Measurements from ENCODE around the gene FST. TPM values are rescaled to one million over a fixed set of nuclear protein-coding genes. Genes with fewer than 3 reads are reported as not detected.

The FST gene
- total RNA-seq, 6 donors from 2014 or later: 1.7 to 9.4 (median 3.8) TPM

DNA sequence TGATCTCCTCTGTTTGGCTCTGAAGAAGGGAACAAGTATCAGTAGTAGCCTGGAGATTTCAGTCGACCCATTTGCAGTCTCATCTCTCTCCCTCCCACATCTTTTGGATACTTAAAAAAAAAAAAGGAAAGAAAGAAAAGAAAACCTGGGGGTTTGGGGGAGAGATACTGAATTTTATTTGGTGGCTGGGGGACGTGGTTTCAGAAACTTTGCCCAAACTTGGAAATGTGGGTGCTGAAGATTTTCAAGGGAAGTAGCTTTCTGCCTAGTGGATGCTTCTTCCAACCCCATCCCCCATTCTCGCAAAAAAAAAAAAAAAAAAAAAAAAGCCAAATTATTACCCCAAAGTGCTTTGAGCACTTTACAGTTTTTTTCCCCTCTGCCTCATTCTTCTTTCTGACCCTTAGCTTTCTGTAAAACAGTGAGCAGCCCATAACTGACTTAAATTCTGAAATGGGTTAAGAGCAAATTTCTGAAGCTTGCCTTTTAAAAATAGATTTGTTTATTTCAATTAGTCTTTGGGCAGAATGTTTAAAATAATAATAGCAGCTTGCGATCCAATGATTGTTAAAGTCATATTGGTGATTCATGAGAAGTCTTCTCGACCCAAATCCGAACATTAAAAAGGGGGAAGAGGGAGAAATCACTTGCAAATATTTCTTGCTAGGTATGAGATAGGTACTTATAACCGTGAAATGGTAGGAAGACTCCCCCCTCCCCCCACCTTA is 894 bp downstream of the FST start:
- no peak for TF ChIP-seq POLR2AphosphoS5 (IDR thresholded peaks at IDR 0.05)
- TF ChIP-seq CTCF (IDR thresholded peaks at IDR 0.05): no peak
- no peak for TF ChIP-seq POLR2A (IDR thresholded peaks at IDR 0.05)
- TF ChIP-seq EP300 (IDR thresholded peaks at IDR 0.05): no peak
- WGBS, 2 donors: 4 to 5% methylated on average over 7 of the region's 7 CpGs
- DNase-seq (no peak), ATAC-seq (ENCODE audit: low FRiP score in 2 of 2) (no peak)
- Histone ChIP-seq H3K4me1 (peaks cover 17 to 51% (median 27%) of the 10 kb centered on the region in 4 donors), H3K36me3 (no peaks in the 10 kb centered on the region), H3K9me3 (no peaks in the 10 kb centered on the region), H3K27ac (peak overlapping the region in 3 of 4 donors; percentile 10 to 82 (median 64)), H3K27me3 (no peaks in the 10 kb centered on the region), H3K4me3 (peak overlapping the region; percentile 14 to 74 (median 67))

- DNase-seq (peak; percentile 75 to 95), ATAC-seq (ENCODE audit: low FRiP score in 2 of 2) (peak; percentile 86 to 89)
- H3K36me3 ChIP-seq: no peaks in the 10 kb centered on the region
- no peaks in the 10 kb centered on the region for H3K27me3 ChIP-seq
- H3K27ac ChIP-seq: peak overlapping the region in 2 of 4 donors; percentile 48 to 67
- H3K4me1 ChIP-seq: peaks cover 17 to 51% (median 27%) of the 10 kb centered on the region in 4 donors
- TF ChIP-seq CTCF (IDR thresholded peaks at IDR 0.05) (peak; percentile 16 to 70 (median 56)), POLR2A (IDR thresholded peaks at IDR 0.05) (no peak), EP300 (IDR thresholded peaks at IDR 0.05) (no peak), POLR2AphosphoS5 (IDR thresholded peaks at IDR 0.05) (peak in 1 of 2 donors; percentile 19)
- WGBS, 2 donors: 0 to 1% methylated on average over 20 to 36 of the region's 36 CpGs
- peak overlapping the region; percentile 50 to 74 (median 67) for H3K4me3 ChIP-seq
- H3K9me3 ChIP-seq: no peaks in the 10 kb centered on the region
Measured at GRCh38 chr5:53481887-53482716, 1.7 kb downstream of the FST start.

GRCh38 chr5:53482717-53483638 is 2.5 kb downstream of the FST start:
- DNase-seq: peak; percentile 29 to 64
- WGBS, 2 donors: 28 to 31% methylated on average over 32 to 35 of the region's 35 CpGs
- Histone ChIP-seq H3K27ac (peak overlapping the region in 1 of 4 donors; percentile 43), H3K4me1 (peaks cover 17 to 51% (median 27%) of the 10 kb centered on the region in 4 donors), H3K4me3 (peak overlapping the region; percentile 50 to 74 (median 67)), H3K27me3 (no peaks in the 10 kb centered on the region), H3K36me3 (no peaks in the 10 kb centered on the region), H3K9me3 (no peaks in the 10 kb centered on the region)
- peak; percentile 39 to 66 for ATAC-seq (ENCODE audit: low FRiP score in 2 of 2)
- no peak for TF ChIP-seq POLR2A (IDR thresholded peaks at IDR 0.05)
- TF ChIP-seq CTCF (IDR thresholded peaks at IDR 0.05): no peak
- TF ChIP-seq EP300 (IDR thresholded peaks at IDR 0.05): no peak
- TF ChIP-seq POLR2AphosphoS5 (IDR thresholded peaks at IDR 0.05): no peak

DNA sequence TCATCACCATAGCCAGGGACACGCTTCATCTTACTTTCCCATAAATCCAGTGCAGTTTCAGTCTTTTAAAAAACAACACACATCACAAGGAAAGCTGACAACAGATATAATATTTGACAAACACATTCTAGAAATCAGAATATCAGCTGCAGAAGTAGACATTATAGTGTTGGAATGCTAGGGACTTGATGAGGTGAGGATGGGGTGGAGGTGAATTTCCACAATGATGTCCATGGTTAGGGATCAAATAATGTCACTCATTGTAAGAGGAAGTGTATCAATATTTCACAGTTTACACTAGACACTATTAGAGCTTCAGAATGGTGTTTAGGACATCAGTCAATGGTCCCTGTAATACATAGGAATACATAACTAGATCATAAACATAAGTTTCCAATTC is 7.0 kb downstream of the FST start:
- H3K9me3 ChIP-seq: no peaks in the 10 kb centered on the region
- TF ChIP-seq POLR2A (IDR thresholded peaks at IDR 0.05) (no peak), EP300 (IDR thresholded peaks at IDR 0.05) (no peak), CTCF (IDR thresholded peaks at IDR 0.05) (no peak), POLR2AphosphoS5 (IDR thresholded peaks at IDR 0.05) (no peak)
- H3K4me3 ChIP-seq: no peak overlapping the region
- ATAC-seq (ENCODE audit: low FRiP score in 2 of 2): no peak
- 91 to 100% methylated on average over 1 of the region's 1 CpG for WGBS, 2 donors
- no peaks in the 10 kb centered on the region for H3K27me3 ChIP-seq
- DNase-seq: no peak
- H3K27ac ChIP-seq: no peak overlapping the region
- no peaks in the 10 kb centered on the region for H3K36me3 ChIP-seq
- peaks cover 0 to 10% (median 9%) of the 10 kb centered on the region in 4 donors for H3K4me1 ChIP-seq
